Uterus (tissue), 2 donors: ENCODE results near the gene LIMK2.

Experiments
- CTCF ChIP-seq, 4 experiments: fragments of 200-600 bp in 2 of 4; fragments of 450-650 bp in 2 of 4; sonication (generic) in 2 of 4; IDR thresholded peaks; one replicate each; pipeline ENCODE4 v1.5.1; 2016 to 2019; ENCODE audit warnings: antibody characterized with exemption in 4 of 4, mild to moderate bottlenecking in 2 of 4, moderate library complexity in 1 of 4
- POLR2A ChIP-seq, 2 donors: fragments of 450-650 bp; IDR thresholded peaks; one replicate each; pipeline ENCODE4 v1.6.1; 2016; ENCODE audit warnings: antibody characterized with exemption in 2 of 2, mild to moderate bottlenecking in 1 of 2, moderate library complexity in 1 of 2

- TF ChIP-seq CTCF (IDR thresholded peaks at IDR 0.05) (no peak), POLR2A (IDR thresholded peaks at IDR 0.05) (no peak)
Observed at GRCh38 chr22:31275576-31275975, 63.5 kb downstream of the LIMK2 start.
